Activated T-helper 1 cell treated with anti-CD3 and anti-CD28 coated beads, Interleukin-12 subunit alpha, Interleukin-12 subunit beta, Interleukin-2, Interleukin-4 antibody, amounts not matched to agents 30 ng/mL and 10 ng/mL and 1 ng/mL, durations not matched to agents 14 hours and 24 hours and 36 hours (primary cell): Measurements from ENCODE around the gene ADGRB3. TPM values are rescaled to one million over a fixed set of nuclear protein-coding genes. Genes with fewer than 3 reads are reported as not detected.
"Not testable (repeated sequence)": the region's sequence is repeated elsewhere in the genome, so short reads cannot be mapped to it uniquely, and the experiment has no call there.

Experiments
- DNase-seq: peaks from one replicate; pipeline ENCODE4 v3.0.0; 2021; ENCODE audit warnings: low spot score
- H3K27ac Mint-ChIP-seq: one replicate; pipeline ENCODE4 v1.8.0; 2021; ENCODE audit warnings: mild to moderate bottlenecking, mixed read lengths
- H3K27me3 Mint-ChIP-seq: one replicate; pipeline ENCODE4 v1.8.0; 2022; ENCODE audit warnings: mild to moderate bottlenecking, moderate library complexity, mixed read lengths; ENCODE audit not compliant: insufficient read depth
- H3K36me3 Mint-ChIP-seq: one replicate; pipeline ENCODE4 v1.8.0; 2021; ENCODE audit warnings: low read depth, mixed read lengths
- H3K4me1 Mint-ChIP-seq: one replicate; pipeline ENCODE4 v1.8.0; 2021; ENCODE audit warnings: low read depth, mixed read lengths
- H3K4me3 Mint-ChIP-seq: one replicate; pipeline ENCODE4 v1.8.0; 2021; ENCODE audit warnings: mild to moderate bottlenecking, moderate library complexity, mixed read lengths
- H3K9me3 Mint-ChIP-seq: one replicate; pipeline ENCODE4 v1.8.0; 2021; ENCODE audit warnings: mixed read lengths
- intact Hi-C: fragments of 100-400 bp; cut with micrococcal nuclease; formaldehyde crosslinking; loops from one replicate; pipeline ENCODE4 v1.15.1; 2024
- total RNA-seq: library from RNA; stranded (reverse); gene quantifications from 2 replicates; pipeline ENCODE4 v1.2.3, GENCODE V29; 2022

The ADGRB3 gene
- total RNA-seq, 1 donor from 2014 or later, result not detected

DNA sequence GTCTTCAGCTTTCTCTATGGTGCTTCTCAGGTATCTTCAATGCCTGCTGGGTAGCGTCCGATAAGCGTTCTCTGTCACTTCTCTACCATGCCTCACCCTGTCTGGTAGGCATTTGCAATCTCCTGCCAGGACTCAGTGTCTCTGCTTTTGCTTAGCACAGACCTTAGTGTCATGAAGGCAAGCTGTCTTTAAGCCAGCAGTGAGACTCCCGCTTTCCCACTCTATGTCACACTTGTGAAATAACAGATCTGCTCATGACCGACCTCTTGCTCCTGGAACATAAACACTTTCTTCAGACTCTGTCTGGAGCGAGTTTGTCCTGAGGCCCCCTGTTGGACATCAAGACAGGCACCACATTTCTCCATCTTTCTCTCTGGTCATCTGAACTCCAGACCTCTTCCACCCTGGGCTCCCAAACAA, 17.0 kb downstream of the ADGRB3 start:
- Mint-ChIP-seq H3K36me3 (no peaks in the 10 kb centered on the region), H3K27me3 (no peaks in the 10 kb centered on the region), H3K4me3 (no peak overlapping the region), H3K4me1 (no peaks in the 10 kb centered on the region), H3K9me3 (no peaks in the 10 kb centered on the region), H3K27ac (no peak overlapping the region)
- DNase-seq, result no peak
- intact Hi-C loops, result no loop called here

- Mint-ChIP-seq H3K36me3 (no peaks in the 10 kb centered on the region), H3K27ac (no peak overlapping the region), H3K4me3 (no peak overlapping the region), H3K4me1 (no peaks in the 10 kb centered on the region), H3K9me3 (no peaks in the 10 kb centered on the region), H3K27me3 (no peaks in the 10 kb centered on the region)
- no peak for DNase-seq
- intact Hi-C loops, result no loop called here
Observed at GRCh38 chr6:68653074-68653705, 18.1 kb downstream of the ADGRB3 start.

DNA sequence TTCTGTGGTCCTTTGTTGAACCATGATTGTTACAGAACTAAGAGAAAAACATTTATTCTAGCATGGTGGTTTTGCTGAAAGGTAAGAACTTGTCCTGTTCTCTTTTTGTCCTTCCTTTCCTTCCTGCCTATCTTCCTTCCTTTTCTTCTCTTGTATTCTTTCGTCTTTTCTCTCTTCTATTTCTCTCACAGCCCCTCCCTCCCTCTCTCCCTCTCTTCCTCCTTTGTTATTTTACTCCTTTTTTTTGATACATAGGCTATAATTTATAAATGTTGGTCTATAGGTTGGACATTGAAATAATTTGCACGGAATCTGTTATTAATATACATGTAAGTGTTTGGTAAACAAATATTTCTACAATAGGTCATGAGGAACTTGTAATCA, 18.6 kb downstream of the ADGRB3 start:
- no peaks in the 10 kb centered on the region for H3K36me3 Mint-ChIP-seq
- no peak overlapping the region for H3K4me3 Mint-ChIP-seq
- H3K9me3 Mint-ChIP-seq, result no peaks in the 10 kb centered on the region
- H3K27ac Mint-ChIP-seq, result no peak overlapping the region
- H3K27me3 Mint-ChIP-seq, result no peaks in the 10 kb centered on the region
- intact Hi-C loops, result no loop called here
- no peak for DNase-seq
- H3K4me1 Mint-ChIP-seq, result no peaks in the 10 kb centered on the region

- H3K9me3 Mint-ChIP-seq, result no peaks in the 10 kb centered on the region
- intact Hi-C loops, result no loop called here
- H3K27ac Mint-ChIP-seq, result no peak overlapping the region
- H3K36me3 Mint-ChIP-seq, result no peaks in the 10 kb centered on the region
- H3K4me1 Mint-ChIP-seq, result no peaks in the 10 kb centered on the region
- H3K4me3 Mint-ChIP-seq, result no peak overlapping the region
- DNase-seq, result no peak
- H3K27me3 Mint-ChIP-seq, result no peaks in the 10 kb centered on the region
Observed at GRCh38 chr6:68654134-68654533, 19.1 kb downstream of the ADGRB3 start.

DNA sequence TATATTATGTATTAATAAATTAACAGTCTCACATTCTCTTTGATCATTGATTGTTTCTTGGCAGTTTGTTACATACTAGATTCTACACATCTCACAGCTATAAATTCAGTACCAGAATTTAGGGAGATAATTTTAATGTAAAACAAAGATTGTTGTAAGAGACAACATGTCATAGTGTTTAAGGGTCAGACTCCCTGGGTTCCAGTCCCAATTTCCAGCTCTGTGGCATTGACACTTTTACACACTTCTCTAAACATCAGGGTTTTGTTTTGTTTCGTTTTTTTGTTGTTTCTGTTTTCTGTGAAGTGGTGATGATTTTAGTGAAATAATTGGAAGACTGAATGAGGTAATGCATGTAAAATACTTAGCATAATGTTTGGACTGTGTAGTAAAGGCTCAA, 19.9 kb downstream of the ADGRB3 start:
- H3K4me3 Mint-ChIP-seq, result no peak overlapping the region
- H3K36me3 Mint-ChIP-seq, result no peaks in the 10 kb centered on the region
- H3K4me1 Mint-ChIP-seq, result no peaks in the 10 kb centered on the region
- no peaks in the 10 kb centered on the region for H3K27me3 Mint-ChIP-seq
- no peak for DNase-seq
- no peak overlapping the region for H3K27ac Mint-ChIP-seq
- intact Hi-C loops, result no loop called here
- H3K9me3 Mint-ChIP-seq, result no peaks in the 10 kb centered on the region

DNA sequence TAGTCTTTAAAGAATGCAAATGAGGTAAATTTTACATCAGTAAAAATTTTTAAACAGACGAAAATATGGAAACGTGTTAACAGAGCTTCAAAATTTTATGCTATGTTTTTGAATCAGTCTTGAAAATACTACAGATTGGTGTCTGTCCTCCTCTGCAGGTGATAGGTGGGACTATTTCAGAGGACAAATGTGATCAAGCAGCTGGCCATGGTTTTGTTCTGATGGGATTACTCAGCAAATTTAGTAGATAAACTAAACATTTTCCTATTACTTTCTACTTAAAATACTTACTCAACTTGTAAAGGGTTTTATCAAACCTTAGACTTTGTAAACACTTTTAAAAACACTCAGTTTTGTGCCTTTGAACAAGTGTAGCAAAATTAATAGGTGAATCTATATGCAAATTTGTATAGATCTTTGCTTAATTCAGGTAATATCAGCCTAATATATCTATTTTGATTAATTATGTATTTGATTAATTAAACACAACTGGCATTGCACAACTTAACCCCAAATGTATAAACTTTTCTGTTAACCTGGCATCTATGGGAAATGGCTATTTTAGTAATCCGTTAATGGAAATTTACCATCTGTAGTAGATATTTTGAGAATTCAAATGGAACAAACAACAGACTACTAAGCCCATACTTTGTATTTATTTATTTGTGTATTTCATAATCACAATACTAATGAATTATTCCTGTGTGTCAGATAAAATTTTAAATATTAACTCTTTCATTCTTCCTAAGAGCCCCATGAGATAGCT, 22.5 kb downstream of the ADGRB3 start:
- no peaks in the 10 kb centered on the region for H3K4me1 Mint-ChIP-seq
- H3K36me3 Mint-ChIP-seq, result no peaks in the 10 kb centered on the region
- H3K27ac Mint-ChIP-seq, result no peak overlapping the region
- DNase-seq, result no peak
- H3K9me3 Mint-ChIP-seq, result no peaks in the 10 kb centered on the region
- H3K27me3 Mint-ChIP-seq, result no peaks in the 10 kb centered on the region
- intact Hi-C loops, result no loop called here
- no peak overlapping the region for H3K4me3 Mint-ChIP-seq

DNA sequence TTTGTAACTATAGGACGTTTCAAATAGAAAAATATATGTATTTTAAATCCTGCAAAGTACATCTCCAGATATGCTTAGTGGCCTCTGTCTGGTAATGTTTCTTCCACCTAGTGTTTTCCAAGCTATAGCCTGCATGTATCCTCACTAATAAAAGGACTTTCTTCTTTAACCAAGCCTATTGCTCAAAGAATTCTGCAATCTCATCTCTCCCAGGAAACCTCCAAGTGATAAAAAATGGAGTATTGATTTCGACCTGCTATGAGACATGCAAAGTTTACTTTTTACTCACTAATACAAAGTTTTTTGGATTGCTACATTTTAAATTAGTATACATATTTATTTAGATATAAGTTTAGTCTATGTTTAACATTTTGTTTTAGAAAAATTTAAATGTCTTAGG, 23.3 kb downstream of the ADGRB3 start:
- DNase-seq, result no peak
- H3K36me3 Mint-ChIP-seq, result no peaks in the 10 kb centered on the region
- H3K27ac Mint-ChIP-seq, result no peak overlapping the region
- no peaks in the 10 kb centered on the region for H3K27me3 Mint-ChIP-seq
- no peaks in the 10 kb centered on the region for H3K4me1 Mint-ChIP-seq
- intact Hi-C loops, result no loop called here
- no peaks in the 10 kb centered on the region for H3K9me3 Mint-ChIP-seq
- H3K4me3 Mint-ChIP-seq, result no peak overlapping the region

DNA sequence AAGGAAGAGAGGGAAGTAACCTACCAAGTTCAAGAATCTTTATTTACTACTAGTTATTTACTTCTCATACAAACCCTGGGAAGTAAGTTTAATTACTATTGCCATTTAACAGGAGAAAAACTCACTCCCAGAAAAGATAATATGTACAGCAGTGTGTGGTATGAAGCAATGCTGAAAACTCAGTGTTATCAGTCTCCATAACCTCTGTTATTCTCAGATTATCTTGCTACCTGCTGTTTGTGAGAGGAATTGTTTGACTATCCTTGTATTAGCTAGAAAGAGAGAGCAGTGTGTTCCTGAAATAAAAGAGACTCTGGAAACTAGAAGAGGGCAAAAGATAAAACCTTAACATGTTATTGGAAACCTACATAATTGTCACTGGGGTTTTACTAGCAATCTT, 38.2 kb downstream of the ADGRB3 start:
- Mint-ChIP-seq H3K27me3 (no peaks in the 10 kb centered on the region), H3K4me1 (no peaks in the 10 kb centered on the region), H3K9me3 (no peaks in the 10 kb centered on the region), H3K4me3 (no peak overlapping the region), H3K27ac (no peak overlapping the region), H3K36me3 (no peaks in the 10 kb centered on the region)
- intact Hi-C loops, result no loop called here
- no peak for DNase-seq

GRCh38 chr6:68675548-68675947, 40.5 kb downstream of the ADGRB3 start:
- Mint-ChIP-seq H3K4me3 (no peak overlapping the region), H3K9me3 (no peaks in the 10 kb centered on the region), H3K36me3 (no peaks in the 10 kb centered on the region), H3K27ac (no peak overlapping the region), H3K4me1 (no peaks in the 10 kb centered on the region), H3K27me3 (no peaks in the 10 kb centered on the region)
- no peak for DNase-seq
- intact Hi-C loops, result no loop called here

GRCh38 chr6:68676094-68676493, 41.0 kb downstream of the ADGRB3 start:
- DNase-seq, H3K36me3 Mint-ChIP-seq, H3K27ac Mint-ChIP-seq: not testable (repeated sequence)

DNA sequence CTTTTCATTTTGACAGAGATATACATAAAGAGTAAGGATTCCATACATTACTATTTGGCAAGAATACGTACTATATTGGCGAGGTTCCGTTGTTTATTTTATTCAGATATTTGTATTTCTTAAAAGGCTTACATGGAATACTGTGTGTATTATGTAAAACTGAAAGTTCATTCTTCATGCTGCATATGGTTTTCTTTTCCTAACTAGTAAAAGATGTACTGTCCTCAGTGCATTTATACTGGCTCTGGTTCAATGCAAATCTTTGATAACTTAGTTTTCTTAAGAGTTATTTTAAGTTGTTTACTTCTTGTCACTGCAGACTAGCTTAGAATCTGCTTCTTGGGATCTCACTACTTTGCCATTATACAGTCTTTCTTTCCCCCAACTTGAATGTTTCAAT, 42.0 kb downstream of the ADGRB3 start:
- H3K27me3 Mint-ChIP-seq, result no peaks in the 10 kb centered on the region
- no peaks in the 10 kb centered on the region for H3K36me3 Mint-ChIP-seq
- no peak overlapping the region for H3K4me3 Mint-ChIP-seq
- H3K9me3 Mint-ChIP-seq, result no peaks in the 10 kb centered on the region
- H3K27ac Mint-ChIP-seq, result no peak overlapping the region
- intact Hi-C loops, result no loop called here
- H3K4me1 Mint-ChIP-seq, result no peaks in the 10 kb centered on the region
- no peak for DNase-seq

More at GRCh38 chr6:68676094-68676493, 41.0 kb downstream of the ADGRB3 start:
- H3K27me3 Mint-ChIP-seq, intact Hi-C loops, H3K4me3 Mint-ChIP-seq, H3K4me1 Mint-ChIP-seq, H3K9me3 Mint-ChIP-seq: not testable (repeated sequence)

DNA sequence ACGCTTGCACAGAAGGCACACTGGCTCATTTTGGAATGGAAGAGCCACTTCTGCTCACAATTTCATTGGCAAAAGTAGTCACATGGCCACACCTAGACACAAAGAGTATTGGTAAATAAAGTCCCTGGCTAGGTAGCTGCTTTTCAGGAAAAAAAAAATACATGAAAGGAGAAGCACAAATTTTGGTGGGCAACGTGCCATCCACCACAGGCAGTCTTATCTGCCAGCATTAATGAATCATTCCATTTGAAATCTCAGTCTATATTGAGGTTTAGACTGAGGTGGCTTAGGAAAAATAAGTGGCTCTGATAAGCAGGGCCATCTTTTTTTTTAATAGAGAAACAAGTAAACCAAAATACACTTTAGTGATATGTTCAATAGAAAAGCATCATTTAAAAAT, 44.3 kb downstream of the ADGRB3 start:
- Mint-ChIP-seq H3K36me3 (no peaks in the 10 kb centered on the region), H3K4me3 (no peak overlapping the region), H3K27me3 (no peaks in the 10 kb centered on the region), H3K9me3 (no peaks in the 10 kb centered on the region), H3K4me1 (no peaks in the 10 kb centered on the region), H3K27ac (no peak overlapping the region)
- no peak for DNase-seq
- intact Hi-C loops, result no loop called here

- Mint-ChIP-seq H3K36me3 (no peaks in the 10 kb centered on the region), H3K4me1 (no peaks in the 10 kb centered on the region), H3K27me3 (no peaks in the 10 kb centered on the region), H3K9me3 (no peaks in the 10 kb centered on the region), H3K27ac (no peak overlapping the region), H3K4me3 (no peak overlapping the region)
- DNase-seq, result no peak
- intact Hi-C loops, result no loop called here
Observed at GRCh38 chr6:68680264-68680663, 45.2 kb downstream of the ADGRB3 start.
